A375 (cell line): ENCODE measurements around the gene PLEKHH1. TPM values are rescaled to one million over a fixed set of nuclear protein-coding genes. Genes with fewer than 3 reads are reported as not detected.

Experiments used
- small RNA-seq: library from RNA; depleted of rRNA; stranded (forward); fragments of <200 nt; gene quantifications from one replicate; pipeline ENCODE3, GENCODE V24; 2014
- total RNA-seq: library from RNA; depleted of rRNA; stranded (reverse); fragments of >200 nt; shearing (Covaris generic); gene quantifications from 2 replicates; pipeline ENCODE4 v1.2.3, GENCODE V29; 2014; rRNA removed

The PLEKHH1 gene
- total RNA-seq: 7.0 and 11.1 TPM in 2 replicates

GRCh38 chr14:67532998-67533753 lies at the start of gene PLEKHH1:
TSS of gene PLEKHH1 (plus strand) at chr14:67533290. CDS start at chr14:67541868, 8,578 bp downstream.

DNA sequence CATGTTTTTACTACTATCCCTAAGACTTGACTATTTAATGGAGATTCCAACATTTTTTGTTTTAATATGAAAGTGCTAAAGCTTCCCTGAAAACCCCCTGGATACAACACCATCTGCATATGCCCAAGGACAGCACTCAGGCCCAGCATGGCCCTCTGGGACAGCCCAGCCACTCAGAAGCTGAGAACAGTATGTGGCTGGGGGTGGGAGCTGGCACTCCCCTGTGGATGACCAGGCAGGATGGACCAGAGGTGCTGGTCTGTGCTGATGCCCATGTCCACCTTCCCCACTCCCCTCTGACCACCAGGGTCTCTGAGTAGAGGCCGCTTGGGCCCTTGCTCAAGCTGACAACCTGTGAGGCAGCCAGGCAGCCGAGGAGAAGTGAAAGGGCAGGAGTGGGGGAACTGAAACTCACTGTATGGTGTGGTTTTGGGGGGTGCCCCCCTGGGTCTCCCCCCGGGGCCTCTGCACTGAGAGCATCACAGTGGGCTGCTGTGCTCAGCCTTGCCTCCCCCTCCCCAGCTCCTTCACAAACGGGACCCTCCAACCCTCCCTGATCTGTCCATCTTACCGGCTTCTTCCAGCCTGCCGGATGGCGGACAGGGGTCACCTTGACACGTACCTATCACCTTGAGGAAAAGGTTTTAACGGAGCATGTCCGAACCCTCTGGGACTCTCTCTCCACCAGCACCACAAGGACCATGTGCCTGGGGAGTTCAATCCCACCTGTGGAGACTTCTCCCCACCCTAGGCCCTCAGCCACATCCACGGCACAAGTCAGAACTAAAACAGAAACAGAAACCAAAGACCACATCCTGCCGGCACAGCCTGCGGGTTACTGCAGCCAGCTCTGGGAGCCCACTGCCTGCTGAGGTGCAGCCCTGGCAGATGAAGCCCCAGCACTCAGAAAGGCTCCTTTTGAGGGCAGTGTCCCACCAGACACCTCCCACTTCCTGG lies 44.9 kb upstream of the PLEKHH1 start, which contains the start of gene TMEM229B:
Gene TMEM229B, minus strand, starts transcription at position 785 of the 957 bp plus-strand sequence. CDS start 14,798 bp downstream, outside the sequence.

GRCh38 chr14:67599698-67600561 lies 66.8 kb downstream of the PLEKHH1 start, which contains the start of gene PIGH:
TSS of gene PIGH (minus strand) at chr14:67600268. CDS start at chr14:67600203, 65 bp downstream.

DNA sequence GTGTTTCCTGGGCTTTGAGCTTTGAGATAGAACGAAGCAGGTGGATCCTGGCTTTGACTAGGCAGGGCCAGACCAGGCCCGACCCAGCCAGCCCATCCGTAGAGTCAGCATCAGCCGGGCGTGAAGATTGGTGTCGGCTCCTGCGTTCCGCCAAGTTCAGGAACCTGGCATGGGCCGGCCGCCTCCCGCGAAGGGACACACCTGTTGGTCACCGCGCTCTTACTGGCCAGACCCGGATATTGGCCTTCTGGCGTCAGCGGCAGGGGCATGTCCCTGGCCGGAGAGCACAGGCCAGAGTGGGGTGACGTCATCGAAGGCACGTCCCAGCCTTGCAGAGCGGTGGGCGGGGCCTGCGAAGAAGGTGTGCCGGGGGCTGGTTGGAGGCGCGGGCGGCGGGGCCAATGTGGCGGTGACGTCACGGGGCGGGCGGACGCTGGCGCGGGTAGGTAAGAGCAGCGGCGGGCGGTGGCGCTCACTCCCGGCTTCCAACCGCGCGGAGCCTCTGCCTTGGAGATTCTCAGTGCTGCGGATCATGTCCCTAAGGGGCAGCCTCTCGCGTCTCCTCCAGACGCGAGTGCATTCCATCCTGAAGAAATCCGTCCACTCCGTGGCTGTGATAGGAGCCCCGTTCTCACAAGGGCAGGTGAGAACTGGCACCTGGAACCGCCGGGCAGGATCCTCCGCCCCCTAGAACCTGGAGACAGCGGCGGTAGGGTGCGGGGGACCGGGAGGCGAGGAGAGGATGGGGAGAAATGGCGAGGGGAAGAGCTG lies 86.5 kb downstream of the PLEKHH1 start, which contains the start of gene ARG2:
Gene ARG2, plus strand, starts transcription at position 475 of the 771 bp plus-strand sequence. Its CDS starts 58 bp downstream, at position 533.

Small RNA genes lying within 50 kb of the gene (small RNA-seq; reads per million reads assigned to genes)
- gene AL132640.3: not detected
- not detected for gene RF00019

Other genes with a start within 250 kb of the PLEKHH1 start
- gene ATP6V1D, start 173.5 kb upstream of the PLEKHH1 start, total RNA-seq: 65.9 and 78.8 TPM in 2 replicates
- gene EIF2S1, start 173.0 kb upstream of the PLEKHH1 start, total RNA-seq: 230 and 285 TPM in 2 replicates
- 0.50 TPM in 1 of 2 replicates, not detected in the other for gene PLEK2, start 121.1 kb upstream of the PLEKHH1 start, total RNA-seq
- 7.1 and 9.8 TPM in 2 replicates for gene TMEM229B, start 44.6 kb upstream of the PLEKHH1 start, total RNA-seq
- gene PIGH, start 67.0 kb downstream of the PLEKHH1 start, total RNA-seq: 15.8 and 30.7 TPM in 2 replicates
- gene ARG2, start 86.6 kb downstream of the PLEKHH1 start, total RNA-seq: 9.1 and 10.6 TPM in 2 replicates
- 33.8 and 42.4 TPM in 2 replicates for gene VTI1B, start 141.3 kb downstream of the PLEKHH1 start, total RNA-seq
- gene RDH11, start 162.5 kb downstream of the PLEKHH1 start, total RNA-seq: 56.8 and 60.1 TPM in 2 replicates
- not detected in 2 replicates for gene RDH12, start 168.6 kb downstream of the PLEKHH1 start, total RNA-seq